ENCODE data around the gene PRXL2A.

DNA sequence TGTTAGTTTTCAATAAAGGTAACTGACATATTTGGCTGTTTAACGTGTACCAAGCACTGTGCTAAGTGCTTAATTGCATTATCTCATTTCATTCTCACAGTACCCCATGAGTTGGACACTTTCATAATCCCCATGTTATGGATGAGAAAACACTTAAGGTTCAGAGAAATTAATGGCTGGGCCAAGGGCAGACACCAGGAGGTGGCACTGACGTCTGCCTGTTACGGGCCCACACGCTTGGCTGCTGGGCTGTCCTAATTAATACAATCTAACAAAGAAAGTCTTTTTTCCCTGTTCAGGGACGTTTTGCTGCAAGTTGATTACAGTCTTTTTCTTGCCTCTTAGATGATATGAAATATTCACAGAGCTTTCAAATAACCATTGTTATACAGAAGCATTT is 35.7 kb upstream of the PRXL2A start:
- TF ChIP-seq, protein P1, sequence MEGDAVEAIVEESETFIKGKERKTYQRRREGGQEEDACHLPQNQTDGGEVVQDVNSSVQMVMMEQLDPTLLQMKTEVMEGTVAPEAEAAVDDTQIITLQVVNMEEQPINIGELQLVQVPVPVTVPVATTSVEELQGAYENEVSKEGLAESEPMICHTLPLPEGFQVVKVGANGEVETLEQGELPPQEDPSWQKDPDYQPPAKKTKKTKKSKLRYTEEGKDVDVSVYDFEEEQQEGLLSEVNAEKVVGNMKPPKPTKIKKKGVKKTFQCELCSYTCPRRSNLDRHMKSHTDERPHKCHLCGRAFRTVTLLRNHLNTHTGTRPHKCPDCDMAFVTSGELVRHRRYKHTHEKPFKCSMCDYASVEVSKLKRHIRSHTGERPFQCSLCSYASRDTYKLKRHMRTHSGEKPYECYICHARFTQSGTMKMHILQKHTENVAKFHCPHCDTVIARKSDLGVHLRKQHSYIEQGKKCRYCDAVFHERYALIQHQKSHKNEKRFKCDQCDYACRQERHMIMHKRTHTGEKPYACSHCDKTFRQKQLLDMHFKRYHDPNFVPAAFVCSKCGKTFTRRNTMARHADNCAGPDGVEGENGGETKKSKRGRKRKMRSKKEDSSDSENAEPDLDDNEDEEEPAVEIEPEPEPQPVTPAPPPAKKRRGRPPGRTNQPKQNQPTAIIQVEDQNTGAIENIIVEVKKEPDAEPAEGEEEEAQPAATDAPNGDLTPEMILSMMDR (conservative IDR thresholded peaks at IDR 0.05 in 1 of 2, IDR thresholded peaks at IDR 0.05 in 1 of 2; ENCODE audit: extremely low read depth in 1 of 2, insufficient read depth in 1 of 2, low read depth in 1 of 2, low read length in 2 of 2) = no peak
- no peak for TF ChIP-seq EZH2 (IDR thresholded peaks at IDR 0.05; ENCODE audit: borderline replicate concordance, low read length)
